Endodermal cell (in vitro differentiated cells): Measurements from ENCODE around the gene GJD2. TPM values are rescaled to one million over a fixed set of nuclear protein-coding genes. Genes with fewer than 3 reads are reported as not detected.

Experiments
- DNase-seq: peaks from one replicate; pipeline ENCODE4 v3.0.0-alpha.2; 2017
- H3K27ac ChIP-seq: 2 replicates; pipeline ENCODE4 v1.5.1; 2013; ENCODE audit warnings: mild to moderate bottlenecking, low read depth, low read length, moderate library complexity
- H3K27me3 ChIP-seq: 2 replicates; pipeline ENCODE4 v1.6.1; 2013; ENCODE audit warnings: mild to moderate bottlenecking, low read length, moderate library complexity; ENCODE audit not compliant: insufficient read depth, control insufficient read depth, poor library complexity, severe bottlenecking
- H3K36me3 ChIP-seq: 2 replicates; pipeline ENCODE4 v1.7.0; 2013; ENCODE audit warnings: mild to moderate bottlenecking, low read length, moderate library complexity; ENCODE audit not compliant: control insufficient read depth, insufficient read depth
- H3K4me1 ChIP-seq: one replicate; pipeline ENCODE4 v1.7.0; 2013; ENCODE audit warnings: low read length; ENCODE audit not compliant: control insufficient read depth, insufficient read depth
- H3K4me3 ChIP-seq: 2 replicates; pipeline ENCODE4 v1.5.1; 2013; ENCODE audit warnings: mild to moderate bottlenecking, low read length, moderate library complexity
- H3K9ac ChIP-seq: 2 replicates; pipeline ENCODE4 v1.6.1; 2013; ENCODE audit warnings: mild to moderate bottlenecking, low read length, moderate library complexity; ENCODE audit not compliant: poor library complexity, severe bottlenecking; ENCODE audit errors: extremely low read depth
- H3K9me3 ChIP-seq: 2 replicates; pipeline ENCODE4 v1.6.1; 2013; ENCODE audit warnings: mild to moderate bottlenecking, low read length, moderate library complexity; ENCODE audit not compliant: control insufficient read depth
- H3K27ac Mint-ChIP-seq: 2 replicates; pipeline ENCODE4 v1.8.0; 2020; ENCODE audit warnings: mixed read lengths
- H3K27me3 Mint-ChIP-seq: 2 replicates; pipeline ENCODE4 v1.8.0; 2021; ENCODE audit warnings: mild to moderate bottlenecking, mixed read lengths; ENCODE audit not compliant: insufficient read depth
- H3K36me3 Mint-ChIP-seq: 2 replicates; pipeline ENCODE4 v1.8.0; 2020; ENCODE audit warnings: low read depth, mixed read lengths
- H3K4me1 Mint-ChIP-seq: 2 replicates; pipeline ENCODE4 v1.8.0; 2020; ENCODE audit warnings: mixed read lengths
- H3K4me3 Mint-ChIP-seq: 2 replicates; pipeline ENCODE4 v1.8.0; 2020; ENCODE audit warnings: mild to moderate bottlenecking, moderate library complexity, mixed read lengths
- H3K9me3 Mint-ChIP-seq: 2 replicates; pipeline ENCODE4 v1.8.0; 2020; ENCODE audit warnings: mild to moderate bottlenecking, mixed read lengths
- WGBS, 2 experiments: methylation state at CpG; one replicate each; pipeline versions ENCODE4 v1.1.5 to v1.1.7; 2013; ENCODE audit warnings: missing lambda C conversion rate in 2 of 2, mixed read lengths in 1 of 2; ENCODE audit not compliant: insufficient coverage in 1 of 2, insufficient read length in 1 of 2; 5-methylcytosine and 5-hydroxymethylcytosine counted together
- total RNA-seq, 2 donors: library from RNA; stranded (reverse); fragmentation: NEBNext Ultra II Directional in 1 of 2; extraction: Animal tissue kit (Norgen Biotek cat#: 25700) in 1 of 2; gene quantifications; 2 replicates in 1 of 2; 3 replicates in 1 of 2; pipeline ENCODE4 v1.2.1, GENCODE V29; 2021
- TF ChIP-seq, protein P1 (sequence below): fragments of 200-600 bp; sonication (generic); conservative IDR thresholded peaks from 2 replicates; pipeline ENCODE4 v1.5.0; 2021; ENCODE audit warnings: antibody characterized with exemption, mild to moderate bottlenecking

Gene GJD2
- total RNA-seq, 2 donors from 2014 or later = not detected

DNA sequence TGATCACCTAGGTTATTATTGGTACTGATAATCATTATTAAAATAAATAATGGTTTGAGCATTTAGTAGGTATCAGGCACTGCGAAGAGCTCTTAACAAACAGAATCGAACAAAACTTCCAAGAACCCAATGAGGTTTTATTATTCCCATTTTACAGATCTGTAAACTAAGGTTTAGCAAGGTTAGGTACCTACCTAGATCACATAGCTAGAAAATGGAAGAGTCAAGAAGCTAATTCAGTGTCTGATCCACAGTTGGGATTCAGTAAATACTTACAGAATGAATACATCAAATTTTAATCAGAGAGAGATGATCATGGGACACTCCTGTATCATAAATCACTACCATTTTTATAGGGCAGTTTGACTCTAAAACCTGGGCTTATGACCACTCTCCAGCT is 15.5 kb downstream of the GJD2 start:
- no peak overlapping the region for H3K4me3 Mint-ChIP-seq
- Histone ChIP-seq H3K4me1 (no peaks in the 10 kb centered on the region), H3K27ac (no peak overlapping the region), H3K9me3 (no peaks in the 10 kb centered on the region), H3K36me3 (no peaks in the 10 kb centered on the region), H3K9ac (no peak overlapping the region), H3K27me3 (no peaks in the 10 kb centered on the region), H3K4me3 (no peak overlapping the region)
- H3K27me3 Mint-ChIP-seq = peaks cover 5% of the 10 kb centered on the region
- no peaks in the 10 kb centered on the region for H3K9me3 Mint-ChIP-seq
- no peak for DNase-seq
- H3K4me1 Mint-ChIP-seq = no peaks in the 10 kb centered on the region
- WGBS, 2 experiments = 96 to 100% methylated on average over 2 of the region's 2 CpGs
- TF ChIP-seq, protein P1, sequence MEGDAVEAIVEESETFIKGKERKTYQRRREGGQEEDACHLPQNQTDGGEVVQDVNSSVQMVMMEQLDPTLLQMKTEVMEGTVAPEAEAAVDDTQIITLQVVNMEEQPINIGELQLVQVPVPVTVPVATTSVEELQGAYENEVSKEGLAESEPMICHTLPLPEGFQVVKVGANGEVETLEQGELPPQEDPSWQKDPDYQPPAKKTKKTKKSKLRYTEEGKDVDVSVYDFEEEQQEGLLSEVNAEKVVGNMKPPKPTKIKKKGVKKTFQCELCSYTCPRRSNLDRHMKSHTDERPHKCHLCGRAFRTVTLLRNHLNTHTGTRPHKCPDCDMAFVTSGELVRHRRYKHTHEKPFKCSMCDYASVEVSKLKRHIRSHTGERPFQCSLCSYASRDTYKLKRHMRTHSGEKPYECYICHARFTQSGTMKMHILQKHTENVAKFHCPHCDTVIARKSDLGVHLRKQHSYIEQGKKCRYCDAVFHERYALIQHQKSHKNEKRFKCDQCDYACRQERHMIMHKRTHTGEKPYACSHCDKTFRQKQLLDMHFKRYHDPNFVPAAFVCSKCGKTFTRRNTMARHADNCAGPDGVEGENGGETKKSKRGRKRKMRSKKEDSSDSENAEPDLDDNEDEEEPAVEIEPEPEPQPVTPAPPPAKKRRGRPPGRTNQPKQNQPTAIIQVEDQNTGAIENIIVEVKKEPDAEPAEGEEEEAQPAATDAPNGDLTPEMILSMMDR = no peak
- H3K36me3 Mint-ChIP-seq = no peaks in the 10 kb centered on the region
- H3K27ac Mint-ChIP-seq = no peak overlapping the region

DNA sequence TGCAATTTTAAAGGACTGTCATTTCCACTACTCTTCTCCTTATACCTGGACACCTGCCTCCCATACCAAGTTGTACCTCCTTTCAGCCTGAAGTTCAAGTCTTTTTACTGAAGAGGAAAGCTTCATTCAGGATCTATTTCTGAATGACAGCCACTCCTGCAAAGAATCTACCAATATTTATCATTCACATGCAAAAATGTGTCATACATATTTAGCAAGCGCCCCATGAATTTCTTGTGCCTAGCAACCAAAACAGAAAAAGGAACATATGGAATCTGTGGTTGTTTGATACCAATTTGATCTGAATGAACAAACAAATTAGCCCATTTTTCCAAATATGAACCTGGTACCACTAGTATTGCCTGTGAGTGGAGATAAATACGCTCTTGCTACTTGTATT is 16.8 kb downstream of the GJD2 start:
- Mint-ChIP-seq H3K27me3 (peaks cover 5% of the 10 kb centered on the region), H3K4me1 (no peaks in the 10 kb centered on the region)

DNA sequence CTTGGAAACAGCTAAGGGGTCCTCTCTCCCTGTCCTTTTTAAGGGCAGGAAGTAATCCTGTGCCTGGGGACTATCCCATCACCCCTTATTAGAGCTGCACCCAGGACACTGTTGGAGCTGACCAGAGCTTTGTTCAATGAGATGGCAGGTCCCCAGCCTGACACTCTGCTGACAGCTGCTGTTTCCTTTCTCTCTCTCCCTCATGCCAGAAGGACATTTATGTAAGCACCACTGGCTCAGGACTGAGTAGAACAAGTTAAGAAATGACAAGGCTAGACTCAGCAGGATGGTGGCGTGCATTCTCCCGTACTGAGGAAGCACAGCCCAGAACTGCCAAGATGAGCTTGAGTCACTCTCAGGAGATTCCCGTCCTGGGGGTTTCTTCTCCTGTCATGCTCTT is 17.3 kb downstream of the GJD2 start:
- no peak for DNase-seq
- no peaks in the 10 kb centered on the region for H3K27me3 ChIP-seq
- H3K9me3 ChIP-seq = no peaks in the 10 kb centered on the region
- 83% methylated on average over 3 of the region's 3 CpGs; no CpG with 5 or more reads in 1 of the 2 experiments for WGBS, 2 experiments
- H3K4me3 ChIP-seq = no peak overlapping the region
- Mint-ChIP-seq H3K4me1 (no peaks in the 10 kb centered on the region), H3K4me3 (no peak overlapping the region), H3K9me3 (no peaks in the 10 kb centered on the region), H3K27me3 (peaks cover 5% of the 10 kb centered on the region), H3K36me3 (no peaks in the 10 kb centered on the region), H3K27ac (no peak overlapping the region)
- no peak overlapping the region for H3K27ac ChIP-seq
- TF ChIP-seq, protein P1 = no peak
- no peaks in the 10 kb centered on the region for H3K36me3 ChIP-seq
- H3K9ac ChIP-seq = no peak overlapping the region
- no peaks in the 10 kb centered on the region for H3K4me1 ChIP-seq

More for the DNA sequence above, 16.8 kb downstream of the GJD2 start:
- Mint-ChIP-seq H3K36me3 (no peaks in the 10 kb centered on the region), H3K4me3 (no peak overlapping the region), H3K27ac (no peak overlapping the region), H3K9me3 (no peaks in the 10 kb centered on the region)
- Histone ChIP-seq H3K9me3 (no peaks in the 10 kb centered on the region), H3K36me3 (no peaks in the 10 kb centered on the region), H3K9ac (no peak overlapping the region), H3K27ac (no peak overlapping the region), H3K27me3 (no peaks in the 10 kb centered on the region), H3K4me1 (no peaks in the 10 kb centered on the region), H3K4me3 (no peak overlapping the region)
- 100% methylated on average over 1 of the region's 2 CpGs; no CpG with 5 or more reads in 1 of the 2 experiments for WGBS, 2 experiments
- TF ChIP-seq, protein P1 = no peak
- no peak for DNase-seq
